Activated gamma-delta T cell treated with anti-CD3 and anti-CD28 coated beads, Interleukin-2, amount 50 U/mL, for 16 hours (primary cell): Measurements from ENCODE around the gene EXD3.
"Not testable (repeated sequence)": the region's sequence is repeated elsewhere in the genome, so short reads cannot be mapped to it uniquely, and the experiment has no call there.

Experiments
- DNase-seq: peaks from one replicate; pipeline ENCODE4 v3.0.0-alpha.2; 2020; ENCODE audit warnings: low read depth

Gene EXD3

GRCh38 chr9:137411260-137411644, 11.7 kb downstream of the EXD3 start:
- no peak for DNase-seq

DNA sequence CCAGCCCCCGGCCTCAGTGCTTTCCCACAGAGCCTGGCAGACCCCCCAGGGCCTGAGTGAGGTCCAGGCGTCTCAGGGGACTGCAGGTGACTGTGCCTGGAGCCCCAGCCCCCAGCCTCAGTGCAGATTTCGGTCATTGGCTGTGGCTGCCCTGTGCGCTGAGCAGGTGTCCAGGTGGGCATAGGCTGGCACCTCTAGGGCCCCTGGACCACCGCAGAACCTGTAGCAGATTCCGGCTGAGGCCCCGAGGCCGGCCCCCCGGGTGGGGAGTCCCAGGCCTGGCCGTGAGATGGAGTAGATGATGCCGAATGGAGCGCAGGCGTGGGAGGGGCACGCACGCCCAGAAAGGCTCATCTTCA, 12.1 kb downstream of the EXD3 start:
- DNase-seq = no peak

DNA sequence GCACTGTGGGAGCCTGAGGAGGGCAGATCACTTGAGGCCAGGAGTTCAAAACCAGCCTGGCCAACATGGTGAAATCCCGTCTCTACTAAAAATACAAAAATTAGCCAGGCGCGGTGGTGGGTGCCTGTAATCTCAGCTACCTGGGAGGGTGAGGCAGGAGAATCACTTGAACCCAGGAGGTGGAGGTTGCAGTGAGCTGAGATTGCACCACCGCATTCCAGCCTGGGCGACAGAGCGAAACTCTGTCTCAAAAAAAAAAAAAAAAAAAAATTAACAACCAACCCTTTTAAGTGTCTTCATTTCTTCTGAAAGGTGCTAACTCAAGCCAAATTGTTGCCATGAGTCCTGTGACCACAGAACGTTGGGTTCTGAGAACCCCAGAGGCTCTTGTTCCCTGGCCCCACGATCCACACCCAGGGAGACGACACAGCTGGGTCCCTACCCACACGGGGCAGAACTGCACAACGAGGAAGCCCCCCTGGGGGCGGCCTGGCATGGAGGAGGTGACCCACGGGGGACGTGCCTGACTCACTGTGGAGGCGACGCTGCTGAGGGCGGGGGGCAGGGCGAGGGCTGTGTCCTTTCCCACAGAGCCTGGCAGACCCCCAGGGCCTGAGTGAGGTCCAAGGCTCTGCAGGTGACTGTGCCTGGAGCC, 12.6 kb downstream of the EXD3 start:
- not testable (repeated sequence) for DNase-seq

- no peak for DNase-seq
Measured at GRCh38 chr9:137409515-137409914, 13.4 kb downstream of the EXD3 start.

GRCh38 chr9:137408651-137409405, 14.1 kb downstream of the EXD3 start:
- DNase-seq = no peak

- DNase-seq = no peak
Measured at GRCh38 chr9:137407590-137408300, 15.2 kb downstream of the EXD3 start.

DNA sequence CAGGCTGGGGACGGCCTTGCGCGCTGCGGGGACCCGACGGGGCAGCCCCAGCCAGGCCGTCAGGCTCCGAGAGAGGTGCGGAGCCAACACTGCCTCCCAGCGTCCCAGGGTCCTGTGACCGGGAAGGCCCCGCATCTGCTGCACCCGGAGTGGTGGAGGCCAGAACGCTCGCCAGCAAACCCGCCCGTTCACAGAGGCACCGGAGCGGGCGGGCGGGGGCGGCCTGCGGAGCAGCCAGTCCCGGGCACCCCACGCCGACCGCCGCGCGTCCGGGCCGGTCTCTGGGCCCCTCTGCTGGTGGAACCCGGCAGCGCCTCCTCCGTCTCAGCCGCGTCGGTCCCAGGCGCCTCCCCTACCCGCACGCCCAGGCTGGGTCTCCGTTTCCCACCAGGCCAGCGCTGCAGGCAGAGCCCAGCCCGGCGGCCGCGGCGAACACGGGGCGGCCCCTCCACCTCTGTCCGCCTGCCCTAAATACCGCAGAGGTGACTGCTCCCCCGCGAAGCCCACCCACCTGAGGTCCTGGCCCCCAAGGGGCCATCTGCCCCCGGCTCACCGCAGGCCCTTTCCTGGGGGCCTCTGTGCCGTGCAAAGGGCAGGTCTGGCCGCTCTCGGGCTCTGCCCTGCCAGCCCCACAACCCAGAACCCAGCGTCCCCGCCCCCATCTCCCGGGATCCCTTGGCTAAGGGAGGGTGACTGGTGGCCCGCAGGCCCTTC, 15.9 kb downstream of the EXD3 start:
- peak; percentile 46 for DNase-seq

DNA sequence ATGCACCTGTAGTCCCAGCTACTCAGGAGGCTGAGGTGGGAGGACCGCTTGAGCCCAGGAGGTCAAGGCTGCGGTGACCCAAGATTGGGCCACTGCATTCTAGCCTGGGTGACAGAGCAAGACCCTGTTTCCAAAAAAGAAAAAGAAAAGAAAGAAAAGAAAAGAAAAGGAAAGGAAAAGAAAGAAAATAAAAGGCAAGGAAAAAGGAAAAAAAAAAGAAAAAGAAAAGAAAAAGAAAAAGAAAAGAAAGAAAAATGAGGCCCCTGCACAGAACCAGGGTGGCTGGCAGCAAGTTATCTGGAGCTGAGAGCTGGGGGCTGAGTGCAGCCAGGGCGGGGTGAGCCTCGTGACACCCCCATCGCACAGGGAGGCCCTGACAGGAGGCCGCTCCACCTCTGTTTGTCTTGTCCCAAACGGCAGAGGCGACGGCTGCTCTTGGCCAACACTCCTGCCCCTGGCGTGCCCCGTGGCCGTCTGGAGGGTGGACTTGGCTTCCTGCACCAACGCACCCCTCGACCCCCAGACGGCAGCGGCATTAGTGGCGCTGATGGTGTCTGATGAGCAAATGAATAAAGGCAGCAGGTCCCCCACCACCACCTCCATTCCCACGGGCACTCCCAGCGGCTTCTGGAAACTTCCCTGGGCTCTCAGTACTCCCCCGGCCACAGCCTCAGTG, 16.7 kb downstream of the EXD3 start:
- DNase-seq = no peak

GRCh38 chr9:137405677-137406081, 17.3 kb downstream of the EXD3 start:
- DNase-seq = no peak

DNA sequence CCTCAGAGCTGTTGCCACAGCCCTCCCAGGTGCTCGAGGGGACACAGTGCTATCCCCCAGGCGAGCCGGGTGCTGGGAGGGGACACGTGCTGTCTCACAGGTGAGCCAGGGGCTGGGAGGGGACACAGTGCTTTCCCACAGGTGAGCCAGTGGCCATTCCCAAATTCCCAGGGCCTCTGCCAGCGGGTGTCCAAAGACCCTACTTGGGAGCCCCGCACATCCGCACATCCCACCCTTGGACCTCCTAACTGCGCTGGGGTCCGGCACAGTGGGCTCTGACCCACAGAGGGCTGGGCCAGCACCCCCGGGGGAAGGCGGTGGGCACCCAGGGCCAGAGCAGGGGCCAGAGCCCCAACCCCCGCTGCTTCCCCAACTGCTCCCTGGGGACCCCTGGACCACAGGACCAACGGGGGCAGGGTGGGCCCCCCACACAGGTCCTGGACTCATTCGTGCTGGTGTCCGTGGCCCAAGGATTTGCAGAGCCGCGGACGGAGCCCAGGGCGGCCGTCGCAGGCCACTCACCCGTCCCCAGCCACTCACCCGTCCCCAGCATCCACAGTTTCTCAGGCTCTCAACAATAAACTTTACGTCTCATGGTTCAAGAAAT, 17.9 kb downstream of the EXD3 start:
- DNase-seq = no peak

DNA sequence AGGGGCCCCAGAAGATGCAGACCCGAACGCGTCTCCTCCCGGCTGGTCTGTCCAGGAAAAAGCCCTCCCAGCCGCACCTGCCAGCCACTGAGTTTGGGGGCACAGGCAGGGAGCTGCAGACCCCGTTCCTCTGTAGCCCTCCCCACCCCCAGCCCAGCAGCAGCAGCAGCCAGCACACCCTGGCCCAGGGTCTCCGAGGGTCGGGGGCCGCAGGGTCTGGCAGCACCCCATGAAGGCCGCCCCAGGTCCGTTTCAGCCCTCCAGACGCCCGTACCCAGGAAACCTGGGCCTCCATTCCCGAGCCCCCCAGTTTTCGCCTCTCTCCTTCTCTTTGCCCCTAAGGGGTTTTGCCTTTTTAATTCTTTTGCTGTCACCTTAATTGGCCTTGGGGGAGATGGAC, 19.7 kb downstream of the EXD3 start:
- no peak for DNase-seq

- no peak for DNase-seq
Measured at GRCh38 chr9:137402746-137403145, 20.2 kb downstream of the EXD3 start.

- DNase-seq = no peak
Measured at GRCh38 chr9:137398561-137399468, 24.1 kb downstream of the EXD3 start.

- no peak for DNase-seq
Measured at GRCh38 chr9:137397675-137398423, 25.1 kb downstream of the EXD3 start.

DNA sequence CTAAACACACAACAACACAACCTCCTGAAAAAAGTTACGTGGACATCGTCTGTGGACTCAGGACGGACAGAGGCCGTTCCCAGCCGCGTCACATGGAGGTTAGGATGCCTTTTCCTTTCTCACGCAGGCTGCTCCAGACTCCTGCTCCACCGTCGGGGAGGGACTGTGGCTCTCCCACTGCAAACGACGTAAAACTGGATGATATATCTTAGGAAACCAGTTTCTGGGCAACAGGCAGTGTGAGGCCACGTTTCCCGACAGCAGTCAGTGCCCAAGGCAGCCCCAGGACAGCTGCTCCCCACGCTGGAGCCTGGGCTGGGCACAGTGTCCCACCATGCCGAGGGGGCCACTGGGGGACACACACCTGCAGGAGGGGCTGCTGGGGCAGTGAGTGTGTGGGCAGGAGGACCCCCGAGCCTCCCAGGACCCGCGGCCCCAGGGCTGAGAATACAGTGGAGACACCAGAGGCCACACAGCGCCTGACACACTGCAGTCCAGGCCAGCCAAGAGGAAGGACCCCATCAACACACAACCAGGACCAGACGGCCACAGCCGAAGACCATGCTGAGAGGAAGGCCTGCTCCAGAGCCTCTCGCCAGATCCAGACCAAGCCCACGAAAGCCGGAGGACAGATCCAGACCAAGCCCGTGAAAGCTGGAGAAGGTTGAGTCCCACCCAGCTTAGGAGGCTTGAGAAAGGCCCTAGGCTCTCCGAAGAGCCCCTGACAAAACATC, 26.2 kb downstream of the EXD3 start:
- DNase-seq = no peak

DNA sequence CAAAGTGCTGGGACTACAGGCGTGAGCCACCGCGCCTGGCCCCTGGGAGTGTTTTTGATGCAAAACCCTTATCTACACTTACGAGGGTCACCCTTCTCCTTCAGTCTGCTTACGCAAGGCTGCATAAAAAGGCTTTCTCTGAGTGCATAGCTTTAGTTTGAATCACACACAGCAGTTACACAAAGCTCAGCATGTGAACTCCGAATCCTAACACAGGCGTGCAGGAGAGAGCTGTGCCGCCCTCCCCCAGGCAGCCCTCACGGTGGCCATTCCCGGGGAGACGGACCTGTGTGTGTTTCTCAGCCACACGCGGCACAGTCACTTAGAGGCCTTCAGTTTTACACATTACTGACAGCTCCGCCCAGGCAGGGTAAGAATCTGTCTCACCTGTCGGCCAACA, 26.7 kb downstream of the EXD3 start:
- no peak for DNase-seq

DNA sequence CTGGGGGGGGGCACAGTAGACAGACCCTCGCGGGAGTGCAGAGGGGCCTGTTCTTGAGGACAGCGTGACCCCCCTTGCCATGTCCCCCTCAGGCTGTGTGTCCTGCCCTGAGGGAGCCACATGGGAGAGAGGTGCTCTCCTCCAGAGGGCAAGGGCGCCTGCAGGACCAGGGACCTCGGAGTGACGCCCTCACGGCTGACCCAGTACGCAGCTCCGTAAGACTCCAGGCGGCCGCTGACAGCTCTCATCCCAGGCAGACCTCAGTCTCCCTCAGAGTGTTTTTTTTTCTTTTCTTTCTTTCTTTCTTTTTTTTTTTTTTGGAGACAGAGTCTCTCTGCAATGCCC, 27.3 kb downstream of the EXD3 start:
- no peak for DNase-seq

DNA sequence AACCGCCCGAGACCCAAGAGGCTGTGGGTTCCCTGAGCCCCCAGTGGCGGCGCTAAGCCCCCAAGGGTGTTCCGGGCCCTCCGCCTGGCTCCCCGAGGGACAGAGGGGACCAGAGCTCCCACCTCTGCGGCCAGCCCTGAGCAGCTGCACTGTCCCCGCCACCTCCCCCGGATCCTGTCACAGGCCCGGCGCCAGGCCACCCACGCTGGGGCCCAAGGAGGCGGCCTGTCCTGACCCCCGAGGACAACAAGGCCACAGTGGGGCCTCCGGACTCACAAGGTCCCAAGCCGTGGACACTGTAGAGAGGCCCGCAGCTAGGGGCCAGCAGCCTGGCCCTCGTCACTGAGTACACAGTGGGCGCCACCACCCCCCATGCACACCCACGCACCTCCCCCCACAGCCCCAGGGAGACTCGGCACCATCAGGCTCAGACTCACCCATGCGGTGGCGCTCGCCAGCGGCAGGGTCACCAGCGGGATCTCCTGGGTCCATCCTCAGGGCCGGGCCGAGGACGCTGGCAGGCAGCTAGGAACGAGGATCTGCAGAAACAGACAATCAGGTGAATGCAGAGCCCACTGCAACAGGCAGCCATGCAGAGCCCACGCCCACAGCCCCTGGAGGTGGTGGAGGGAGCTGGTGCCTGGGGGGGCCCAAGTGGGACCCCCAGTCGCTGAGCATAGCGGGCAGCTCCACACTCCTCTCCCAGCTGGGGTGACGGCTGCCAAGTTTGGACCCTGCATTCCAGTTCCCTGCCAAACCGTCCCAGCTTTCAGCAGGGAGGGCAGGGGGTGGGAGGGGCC, 27.9 kb downstream of the EXD3 start:
- no peak for DNase-seq
